BLaER1 (cell line): ENCODE data around the gene GGNBP2.

Experiments used
- H3K27ac ChIP-seq: shearing (Covaris generic); formaldehyde crosslinking; 2 replicates; pipeline ENCODE4 v1.8.1; 2022
- H3K27me3 ChIP-seq: shearing (Covaris generic); formaldehyde crosslinking; 2 replicates; pipeline ENCODE4 v1.8.1; 2022
- H3K36me3 ChIP-seq: shearing (Covaris generic); formaldehyde crosslinking; 2 replicates; pipeline ENCODE4 v1.8.1; 2022
- H3K4me1 ChIP-seq: shearing (Covaris generic); formaldehyde crosslinking; 2 replicates; pipeline ENCODE4 v1.8.1; 2022
- H3K4me2 ChIP-seq: shearing (Covaris generic); formaldehyde crosslinking; 2 replicates; pipeline ENCODE4 v1.8.1; 2022
- H3K4me3 ChIP-seq: shearing (Covaris generic); formaldehyde crosslinking; 2 replicates; pipeline ENCODE4 v1.8.1; 2022
- H3K9ac ChIP-seq: shearing (Covaris generic); formaldehyde crosslinking; 2 replicates; pipeline ENCODE4 v1.8.1; 2022
- H3K9me3 ChIP-seq: shearing (Covaris generic); formaldehyde crosslinking; 2 replicates; pipeline ENCODE4 v1.8.1; 2022
- H4K20me1 ChIP-seq: shearing (Covaris generic); formaldehyde crosslinking; 2 replicates; pipeline ENCODE4 v1.8.1; 2022
- Cebpa-rat ChIP-seq: shearing (Covaris generic); IDR thresholded peaks from 2 replicates; pipeline ENCODE4 v1.8.1; 2022

GGNBP2 gene

GRCh38 chr17:36617773-36618172 is 73.1 kb downstream of the GGNBP2 start:
- Histone ChIP-seq H3K4me2 (no peak overlapping the region), H3K4me3 (no peak overlapping the region), H3K9ac (no peak overlapping the region), H3K4me1 (peaks cover 8% of the 10 kb centered on the region; the same call in 1 of the 2 replicates), H3K27me3 (no peaks in the 10 kb centered on the region), H4K20me1 (peaks cover 40% of the 10 kb centered on the region), H3K36me3 (no peaks in the 10 kb centered on the region), H3K27ac (no peak overlapping the region), H3K9me3 (no peaks in the 10 kb centered on the region)
- no peak for TF ChIP-seq Cebpa-rat

GRCh38 chr17:36623281-36623680 is 78.6 kb downstream of the GGNBP2 start:
- Histone ChIP-seq H3K4me2 (no peak overlapping the region), H3K9ac (no peak overlapping the region)
- TF ChIP-seq Cebpa-rat, result no peak

DNA sequence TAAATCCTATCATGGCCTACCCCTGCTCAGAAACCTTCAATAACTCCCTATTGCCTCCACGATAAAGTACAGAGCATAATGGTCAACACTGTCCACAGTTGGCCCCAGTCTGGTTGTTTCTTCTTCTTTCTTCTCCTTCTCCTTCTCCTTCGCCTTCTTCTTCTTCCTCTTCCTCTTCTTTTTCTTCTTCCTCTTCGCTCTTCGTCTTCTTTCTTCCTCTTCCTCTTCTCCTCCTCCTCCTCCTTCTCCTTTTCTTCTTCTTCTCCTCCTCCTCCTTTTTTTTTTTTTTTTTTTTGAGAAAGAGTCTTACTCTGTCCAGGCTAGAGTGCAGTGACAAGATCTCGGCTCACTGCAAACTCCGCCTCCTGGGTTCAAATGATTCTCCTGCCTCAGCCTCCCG is 80.5 kb downstream of the GGNBP2 start:
- Histone ChIP-seq H3K4me1 (no peaks in the 10 kb centered on the region), H3K4me3 (no peak overlapping the region), H4K20me1 (peaks cover 30% of the 10 kb centered on the region), H3K27me3 (no peaks in the 10 kb centered on the region), H3K9me3 (no peaks in the 10 kb centered on the region), H3K9ac (no peak overlapping the region), H3K36me3 (no peaks in the 10 kb centered on the region), H3K27ac (no peak overlapping the region), H3K4me2 (no peak overlapping the region)
- no peak for TF ChIP-seq Cebpa-rat

More at GRCh38 chr17:36623281-36623680, 78.6 kb downstream of the GGNBP2 start:
- Histone ChIP-seq H3K4me1 (no peaks in the 10 kb centered on the region), H3K27ac (no peak overlapping the region), H3K9me3 (no peaks in the 10 kb centered on the region), H3K27me3 (no peaks in the 10 kb centered on the region), H3K4me3 (no peak overlapping the region), H4K20me1 (peaks cover 30% of the 10 kb centered on the region), H3K36me3 (no peaks in the 10 kb centered on the region)

GRCh38 chr17:36627101-36627500 is 82.4 kb downstream of the GGNBP2 start:
- Histone ChIP-seq H3K9me3 (no peaks in the 10 kb centered on the region), H3K36me3 (no peaks in the 10 kb centered on the region), H3K27ac (no peak overlapping the region), H3K4me3 (no peak overlapping the region), H3K27me3 (no peaks in the 10 kb centered on the region), H3K4me1 (no peaks in the 10 kb centered on the region), H3K9ac (no peak overlapping the region), H4K20me1 (peaks cover 16% of the 10 kb centered on the region), H3K4me2 (no peak overlapping the region)
- TF ChIP-seq Cebpa-rat, result no peak

- H3K9me3 ChIP-seq, result no peaks in the 10 kb centered on the region
- H3K36me3 ChIP-seq, result no peaks in the 10 kb centered on the region
- H3K27me3 ChIP-seq, result no peaks in the 10 kb centered on the region
- peaks cover 7% of the 10 kb centered on the region for H3K4me1 ChIP-seq
- H3K4me2 ChIP-seq, result no peak overlapping the region
- no peak overlapping the region for H3K4me3 ChIP-seq
- no peak for TF ChIP-seq Cebpa-rat
- H3K9ac ChIP-seq, result no peak overlapping the region
- no peak overlapping the region for H3K27ac ChIP-seq
- H4K20me1 ChIP-seq, result peaks cover 14% of the 10 kb centered on the region
Measured at GRCh38 chr17:36628576-36628975, 83.9 kb downstream of the GGNBP2 start.

DNA sequence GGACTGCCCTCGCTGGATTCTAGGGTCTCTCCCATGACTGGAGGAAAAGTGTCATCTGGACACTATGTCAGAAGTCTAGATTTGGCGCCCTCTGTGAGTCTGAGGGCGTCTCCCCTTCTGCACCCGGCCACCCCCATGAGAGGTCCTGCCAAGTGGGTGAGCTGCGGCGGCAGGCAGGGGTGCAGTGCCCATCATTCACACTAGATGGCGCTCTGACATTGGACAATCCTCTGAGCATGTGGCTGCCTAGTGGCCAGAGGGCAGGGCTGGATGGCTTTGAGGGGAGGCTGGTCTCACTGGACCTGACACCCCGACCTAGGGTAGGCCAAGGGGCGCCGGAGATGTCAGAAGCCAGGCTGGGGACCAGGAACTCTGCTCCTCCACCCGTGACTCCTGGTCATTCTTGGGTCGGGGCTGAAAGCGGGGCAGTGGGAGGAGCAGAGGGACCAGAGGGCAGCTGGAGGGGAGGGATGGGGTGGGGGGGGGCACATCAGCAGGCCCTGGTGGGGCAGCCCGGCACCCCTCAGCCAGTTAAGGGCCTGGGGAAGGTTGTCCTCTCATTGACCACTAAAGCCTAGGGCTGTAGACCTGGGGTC is 84.6 kb downstream of the GGNBP2 start:
- Histone ChIP-seq H3K4me1 (peaks cover 10% of the 10 kb centered on the region), H3K9ac (no peak overlapping the region), H3K27me3 (no peaks in the 10 kb centered on the region), H3K27ac (no peak overlapping the region), H3K4me3 (no peak overlapping the region), H3K9me3 (no peaks in the 10 kb centered on the region), H4K20me1 (0 out of 2 replicates have a peak, but pooled peaks cover 8% of the 10 kb centered on the region), H3K4me2 (no peak overlapping the region), H3K36me3 (no peaks in the 10 kb centered on the region)
- TF ChIP-seq Cebpa-rat, result no peak

GRCh38 chr17:36629970-36630502 is 85.3 kb downstream of the GGNBP2 start:
- H3K36me3 ChIP-seq, result no peaks in the 10 kb centered on the region
- TF ChIP-seq Cebpa-rat, result no peak
- no peaks in the 10 kb centered on the region for H3K27me3 ChIP-seq
- H4K20me1 ChIP-seq, result 0 out of 2 replicates have a peak, but pooled peaks cover 8% of the 10 kb centered on the region
- H3K9me3 ChIP-seq, result no peaks in the 10 kb centered on the region
- H3K4me1 ChIP-seq, result peaks cover 10% of the 10 kb centered on the region
- no peak overlapping the region for H3K27ac ChIP-seq
- no peak overlapping the region for H3K4me2 ChIP-seq
- no peak overlapping the region for H3K9ac ChIP-seq
- H3K4me3 ChIP-seq, result no peak overlapping the region

- H3K9ac ChIP-seq, result no peak overlapping the region
- 0 out of 2 replicates have a peak, but pooled peaks cover 8% of the 10 kb centered on the region for H4K20me1 ChIP-seq
- TF ChIP-seq Cebpa-rat, result no peak
- no peaks in the 10 kb centered on the region for H3K27me3 ChIP-seq
- no peaks in the 10 kb centered on the region for H3K9me3 ChIP-seq
- no peaks in the 10 kb centered on the region for H3K36me3 ChIP-seq
- H3K4me3 ChIP-seq, result no peak overlapping the region
- peaks cover 10% of the 10 kb centered on the region for H3K4me1 ChIP-seq
- no peak overlapping the region for H3K27ac ChIP-seq
- H3K4me2 ChIP-seq, result no peak overlapping the region
Measured at GRCh38 chr17:36631022-36631421, 86.3 kb downstream of the GGNBP2 start.

- Histone ChIP-seq H3K27me3 (no peaks in the 10 kb centered on the region), H3K9ac (no peak overlapping the region)
Measured at GRCh38 chr17:36632916-36633771, 88.4 kb downstream of the GGNBP2 start.

More at GRCh38 chr17:36632916-36633771, 88.4 kb downstream of the GGNBP2 start:
- Histone ChIP-seq H3K27ac (no peak overlapping the region), H3K4me1 (peaks cover 10% of the 10 kb centered on the region), H3K4me3 (no peak overlapping the region), H3K9me3 (no peaks in the 10 kb centered on the region), H3K4me2 (peak overlapping the region; percentile 26), H4K20me1 (no peaks in the 10 kb centered on the region), H3K36me3 (no peaks in the 10 kb centered on the region)
- TF ChIP-seq Cebpa-rat, result no peak
